CD14-positive monocyte (primary cell): Measurements from ENCODE around the gene PRDM5. TPM values are rescaled to one million over a fixed set of nuclear protein-coding genes. Genes with fewer than 3 reads are reported as not detected.

ENCODE experiments used
- DNase-seq, 3 donors: peaks; one replicate each; pipeline ENCODE4 v3.0.0-alpha.2; 2011 to 2022
- H2AFZ ChIP-seq: 2 replicates; pipeline ENCODE4 v1.6.0; 2012; ENCODE audit warnings: mild to moderate bottlenecking, low read depth, low read length, inconsistent platforms; ENCODE audit not compliant: insufficient read depth, poor library complexity, severe bottlenecking
- H3K27ac ChIP-seq, 2 donors: 1 replicate in 1 of 2; 2 replicates in 1 of 2; pipeline ENCODE4 v1.5.1; 2012 to 2013; ENCODE audit warnings: low read length in 2 of 2, control low read depth in 1 of 2, inconsistent platforms in 1 of 2, low read depth in 1 of 2, mild to moderate bottlenecking in 1 of 2
- H3K27me3 ChIP-seq, 2 donors: one replicate each; pipeline versions ENCODE4 v1.6.0 to v1.6.1; 2011 to 2013; ENCODE audit warnings: low read length in 2 of 2; ENCODE audit not compliant: control insufficient read depth in 2 of 2, insufficient read depth in 2 of 2
- H3K36me3 ChIP-seq, 2 donors: replicated peaks in 1 of 2; 1 replicate in 1 of 2; 2 replicates in 1 of 2; pipeline versions ENCODE4 v1.5.1 to v1.6.1; 2012 to 2013; ENCODE audit warnings: low read length in 2 of 2, control low read depth in 1 of 2, inconsistent platforms in 1 of 2, mild to moderate bottlenecking in 1 of 2; ENCODE audit not compliant: insufficient read depth in 2 of 2, control insufficient read depth in 1 of 2
- H3K4me1 ChIP-seq, 2 donors: 1 replicate in 1 of 2; 2 replicates in 1 of 2; pipeline versions ENCODE4 v1.5.1 to v1.6.1; 2012 to 2013; ENCODE audit warnings: low read length in 2 of 2, control low read depth in 1 of 2, inconsistent platforms in 1 of 2, mild to moderate bottlenecking in 1 of 2, moderate library complexity in 1 of 2; ENCODE audit not compliant: insufficient read depth in 2 of 2, control insufficient read depth in 1 of 2
- H3K4me2 ChIP-seq: replicated peaks from 2 replicates; pipeline ENCODE3; 2012; ENCODE audit warnings: low read length, moderate library complexity, mild to moderate bottlenecking; ENCODE audit not compliant: poor library complexity, severe bottlenecking; ENCODE audit errors: extremely low read depth
- H3K4me3 ChIP-seq, 3 experiments: fragments of 200-600 bp in 1 of 3; sonication (generic) in 1 of 3; replicated peaks in 1 of 3; 1 replicate in 2 of 3; 2 replicates in 1 of 3; pipeline ENCODE4 v1.5.1; 2011 to 2013; ENCODE audit warnings: low read length in 3 of 3, mild to moderate bottlenecking in 3 of 3, control low read depth in 2 of 3, low read depth in 2 of 3, inconsistent platforms in 1 of 3, moderate library complexity in 1 of 3
- H3K79me2 ChIP-seq: 2 replicates; pipeline ENCODE4 v1.6.0; 2012; ENCODE audit warnings: mild to moderate bottlenecking, control low read depth, inconsistent platforms, low read length, moderate library complexity; ENCODE audit not compliant: insufficient read depth
- H3K9ac ChIP-seq: 2 replicates; pipeline ENCODE4 v1.6.0; 2017; ENCODE audit warnings: low read length, mild to moderate bottlenecking; ENCODE audit not compliant: insufficient read depth, poor library complexity, severe bottlenecking
- H3K9me3 ChIP-seq, 2 donors: replicated peaks in 1 of 2; 1 replicate in 1 of 2; 2 replicates in 1 of 2; pipeline versions ENCODE4 v1.5.1 to v1.6.1; 2012 to 2013; ENCODE audit warnings: low read length in 2 of 2, control low read depth in 1 of 2; ENCODE audit not compliant: control insufficient read depth in 1 of 2, insufficient read depth in 1 of 2
- H4K20me1 ChIP-seq: 2 replicates; pipeline ENCODE4 v1.6.0; 2012; ENCODE audit warnings: mild to moderate bottlenecking, low read length, control low read depth, moderate library complexity; ENCODE audit not compliant: insufficient read depth
- H3K27ac Mint-ChIP-seq, 7 donors: one replicate each; pipeline ENCODE4 v1.8.0; 2020; ENCODE audit warnings: mild to moderate bottlenecking in 7 of 7, mixed read lengths in 7 of 7, moderate library complexity in 6 of 7, inconsistent platforms in 2 of 7
- H3K27me3 Mint-ChIP-seq, 3 donors: one replicate each; pipeline ENCODE4 v1.8.0; 2021 to 2022; ENCODE audit warnings: low read depth in 3 of 3, mild to moderate bottlenecking in 3 of 3, mixed read lengths in 3 of 3, moderate library complexity in 3 of 3, inconsistent platforms in 1 of 3
- H3K36me3 Mint-ChIP-seq, 2 donors: one replicate each; pipeline ENCODE4 v1.8.0; 2020; ENCODE audit warnings: mixed read lengths in 2 of 2, inconsistent platforms in 1 of 2, mild to moderate bottlenecking in 1 of 2
- H3K4me1 Mint-ChIP-seq: one replicate; pipeline ENCODE4 v1.8.0; 2020; ENCODE audit warnings: mild to moderate bottlenecking, mixed read lengths
- H3K4me3 Mint-ChIP-seq, 2 donors: one replicate each; pipeline ENCODE4 v1.8.0; 2020; ENCODE audit warnings: mild to moderate bottlenecking in 2 of 2, mixed read lengths in 2 of 2, moderate library complexity in 1 of 2
- H3K9me3 Mint-ChIP-seq, 7 donors: one replicate each; pipeline ENCODE4 v1.8.0; 2020 to 2022; ENCODE audit warnings: mixed read lengths in 7 of 7, mild to moderate bottlenecking in 6 of 7, moderate library complexity in 6 of 7, inconsistent platforms in 2 of 7
- CTCF ChIP-seq: fragments of 200-600 bp; IDR thresholded peaks from one replicate; pipeline ENCODE4 v1.8.0; 2022; ENCODE audit warnings: antibody characterized with exemption, mild to moderate bottlenecking
- WGBS: methylation state at CpG from one replicate; pipeline ENCODE4 v1.1.5; 2013; ENCODE audit warnings: missing lambda C conversion rate; ENCODE audit not compliant: insufficient coverage; 5-methylcytosine and 5-hydroxymethylcytosine counted together
- intact Hi-C, 2 donors: fragments of 100-400 bp; cut with micrococcal nuclease; formaldehyde crosslinking; loops; one replicate each; pipeline versions ENCODE4 v1.15.0 to v1.15.1; 2023
- polyA plus RNA-seq, 3 donors: library from polyadenylated mRNA; depleted of rRNA in 1 of 3; unstranded in 2 of 3; stranded (reverse) in 1 of 3; fragments of 300-500 nt in 2 of 3; fragments of >200 nt in 1 of 3; fragmentation: Illumina TruSeq in 2 of 3; gene quantifications; 1 replicate in 2 of 3; 2 replicates in 1 of 3; pipeline ENCODE4 v1.2.3, GENCODE V29; 2012 to 2021

Gene PRDM5
- polyA plus RNA-seq, 3 donors: 0.12 to 0.25 (median 0.17) TPM

GRCh38 chr4:120730777-120731320 lies 191.7 kb downstream of the PRDM5 start:
- Histone ChIP-seq H3K27me3 (no peaks in the 10 kb centered on the region), H3K4me2 (no peak overlapping the region), H4K20me1 (no peaks in the 10 kb centered on the region), H3K9me3 (no peaks in the 10 kb centered on the region), H3K27ac (no peak overlapping the region), H3K36me3 (no peaks in the 10 kb centered on the region), H2AFZ (no peak overlapping the region), H3K4me1 (no peaks in the 10 kb centered on the region), H3K79me2 (no peaks in the 10 kb centered on the region), H3K9ac (no peak overlapping the region), H3K4me3 (no peak overlapping the region)
- no peak for TF ChIP-seq CTCF
- 100% methylated on average over 1 of the region's 4 CpGs for WGBS
- H3K4me3 Mint-ChIP-seq: no peak overlapping the region
- no peaks in the 10 kb centered on the region for H3K4me1 Mint-ChIP-seq
- H3K36me3 Mint-ChIP-seq: no peaks in the 10 kb centered on the region
- no peak overlapping the region for H3K27ac Mint-ChIP-seq
- H3K9me3 Mint-ChIP-seq: no peaks in the 10 kb centered on the region
- H3K27me3 Mint-ChIP-seq: no peaks in the 10 kb centered on the region
- no peak for DNase-seq
- intact Hi-C loops: no loop called here

- H3K36me3 ChIP-seq: no peaks in the 10 kb centered on the region
- Mint-ChIP-seq H3K4me1 (no peaks in the 10 kb centered on the region), H3K9me3 (no peaks in the 10 kb centered on the region), H3K27ac (no peak overlapping the region), H3K36me3 (no peaks in the 10 kb centered on the region), H3K27me3 (no peaks in the 10 kb centered on the region), H3K4me3 (no peak overlapping the region)
- no peak overlapping the region for H3K27ac ChIP-seq
- DNase-seq: no peak
- WGBS: 25% methylated on average over 2 of the region's 4 CpGs
- no peak overlapping the region for H2AFZ ChIP-seq
- no peaks in the 10 kb centered on the region for H4K20me1 ChIP-seq
- H3K4me2 ChIP-seq: no peak overlapping the region
- H3K79me2 ChIP-seq: no peaks in the 10 kb centered on the region
- H3K27me3 ChIP-seq: no peaks in the 10 kb centered on the region
- H3K9ac ChIP-seq: no peak overlapping the region
- no peak overlapping the region for H3K4me3 ChIP-seq
- intact Hi-C loops: no loop called here
- no peaks in the 10 kb centered on the region for H3K9me3 ChIP-seq
- no peak for TF ChIP-seq CTCF
- no peaks in the 10 kb centered on the region for H3K4me1 ChIP-seq
Observed at GRCh38 chr4:120728892-120729675, 193.4 kb downstream of the PRDM5 start.
